COR-L47 (cell line): ENCODE measurements around the gene TRH.

Source experiments
- DNase-seq: peaks from one replicate; lab custom pipeline; 2025; lab: John Stamatoyannopoulos, UW

The TRH gene, protein sequence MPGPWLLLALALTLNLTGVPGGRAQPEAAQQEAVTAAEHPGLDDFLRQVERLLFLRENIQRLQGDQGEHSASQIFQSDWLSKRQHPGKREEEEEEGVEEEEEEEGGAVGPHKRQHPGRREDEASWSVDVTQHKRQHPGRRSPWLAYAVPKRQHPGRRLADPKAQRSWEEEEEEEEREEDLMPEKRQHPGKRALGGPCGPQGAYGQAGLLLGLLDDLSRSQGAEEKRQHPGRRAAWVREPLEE

DNA sequence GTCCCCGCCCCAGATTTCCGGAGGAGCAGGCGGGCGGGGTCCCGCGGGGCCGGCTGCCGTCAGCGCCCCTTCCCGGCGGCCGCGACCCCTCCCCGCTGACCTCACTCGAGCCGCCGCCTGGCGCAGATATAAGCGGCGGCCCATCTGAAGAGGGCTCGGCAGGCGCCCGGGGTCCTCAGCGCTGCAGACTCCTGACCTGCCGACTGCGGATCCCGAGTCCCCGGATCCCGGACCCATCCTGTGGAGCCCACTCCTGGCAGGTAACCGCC is at the start of gene TRH:
Gene TRH (plus strand): TSS at position 157 of the 269 bp plus-strand sequence. CDS start 1,097 bp downstream, outside the sequence.
- DNase-seq: no peak

DNA sequence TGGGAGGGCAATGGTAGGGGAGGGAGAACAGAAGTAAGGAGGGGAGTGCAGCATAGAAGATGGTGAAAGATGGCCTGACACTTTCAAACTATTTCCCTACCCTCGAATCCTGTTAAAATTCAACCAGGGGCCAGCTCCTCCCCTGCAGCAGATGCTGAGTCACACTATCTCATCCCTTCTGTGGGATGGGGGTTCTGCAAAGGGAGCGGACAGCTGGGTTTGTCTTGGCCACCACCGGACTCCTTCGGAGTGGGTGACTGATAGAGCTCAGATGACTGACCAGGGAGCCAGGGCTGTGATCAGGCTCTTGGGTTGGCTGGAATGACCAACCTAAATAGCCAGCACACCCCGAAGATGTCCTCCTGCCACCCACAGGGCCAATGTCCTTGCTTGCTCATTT is 47.4 kb upstream of the TRH start:
- DNase-seq: no peak

DNA sequence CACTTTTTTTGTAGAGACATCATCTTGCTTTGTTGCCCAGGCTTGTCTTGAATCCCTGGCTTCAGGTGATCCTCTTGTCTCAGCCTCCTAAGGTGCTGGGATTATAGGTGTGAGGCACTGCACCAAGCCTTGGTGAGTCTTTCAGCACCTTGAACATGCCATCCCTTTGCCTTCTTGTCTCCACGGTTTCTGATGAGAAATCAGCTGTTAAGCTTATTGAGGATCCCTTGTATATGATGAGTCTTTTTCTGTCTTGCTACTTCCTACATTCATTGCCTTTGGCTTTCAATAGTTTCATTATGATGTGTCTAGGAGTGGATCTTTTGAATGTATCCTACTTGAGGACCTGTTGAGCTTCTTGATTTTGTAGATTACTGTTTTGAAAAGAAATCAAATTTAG is 45.1 kb upstream of the TRH start:
- DNase-seq: no peak

DNA sequence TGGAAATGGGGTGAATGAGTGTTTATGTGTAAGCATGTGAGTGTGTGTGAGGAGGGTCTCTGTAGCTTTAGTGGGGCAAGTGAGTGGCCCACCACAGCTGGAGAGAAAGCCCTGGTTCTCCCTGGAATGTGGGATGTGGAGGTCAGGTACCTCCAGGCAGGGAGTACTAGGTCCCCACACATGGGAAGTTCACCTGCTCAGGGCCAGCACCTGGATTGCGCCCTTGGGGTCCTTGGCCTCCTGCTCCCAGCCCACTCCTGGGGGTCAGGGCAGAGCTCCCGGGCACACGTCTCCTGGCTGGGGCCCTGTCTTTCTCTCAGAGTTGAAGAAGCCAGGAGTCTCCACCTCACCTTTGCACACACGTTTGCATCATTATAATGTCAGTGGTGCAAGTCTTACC is 41.0 kb upstream of the TRH start:
- DNase-seq: no peak

DNA sequence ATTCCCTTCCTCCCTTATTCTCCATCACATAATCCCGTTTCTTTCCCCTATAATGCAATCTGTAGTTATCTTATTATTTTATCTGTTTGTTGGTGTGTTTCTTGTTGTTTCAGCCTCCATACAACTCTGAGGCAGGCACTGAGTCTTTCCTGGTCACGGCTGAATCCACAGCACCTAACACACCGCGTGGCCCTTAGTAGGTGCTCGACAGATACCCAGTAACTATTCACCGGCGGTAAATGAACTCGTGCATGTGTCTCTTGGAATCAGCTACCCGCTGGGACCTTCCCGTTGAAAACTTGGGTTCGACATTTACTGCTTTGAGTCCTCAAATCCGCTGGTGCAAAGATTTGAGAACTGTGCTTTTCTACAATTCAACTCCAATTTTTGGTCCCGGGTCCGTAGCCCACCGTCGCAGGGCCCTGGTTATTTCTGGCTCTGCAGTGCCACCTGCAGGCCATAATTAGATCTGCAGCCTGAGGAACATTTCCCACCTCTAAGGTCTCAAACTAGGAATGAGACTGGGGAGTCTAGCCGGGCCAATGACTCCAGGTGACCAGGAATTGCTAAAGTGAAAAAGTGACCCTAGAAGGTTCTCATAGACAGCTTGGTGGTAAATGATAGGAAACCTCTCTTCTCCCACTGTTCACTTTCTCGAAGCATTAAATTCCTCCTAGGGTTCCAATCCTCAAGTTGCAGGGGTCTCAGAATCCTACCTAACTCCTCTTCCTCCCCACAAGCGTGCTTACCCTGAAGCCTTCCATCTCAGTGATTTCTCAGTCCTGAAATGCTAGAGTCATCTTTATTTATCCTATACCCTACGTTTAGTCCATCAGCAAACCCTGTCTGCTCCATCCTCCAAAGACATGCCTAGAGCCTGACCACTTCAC is 40.0 kb upstream of the TRH start:
- DNase-seq: peak; percentile 26

DNA sequence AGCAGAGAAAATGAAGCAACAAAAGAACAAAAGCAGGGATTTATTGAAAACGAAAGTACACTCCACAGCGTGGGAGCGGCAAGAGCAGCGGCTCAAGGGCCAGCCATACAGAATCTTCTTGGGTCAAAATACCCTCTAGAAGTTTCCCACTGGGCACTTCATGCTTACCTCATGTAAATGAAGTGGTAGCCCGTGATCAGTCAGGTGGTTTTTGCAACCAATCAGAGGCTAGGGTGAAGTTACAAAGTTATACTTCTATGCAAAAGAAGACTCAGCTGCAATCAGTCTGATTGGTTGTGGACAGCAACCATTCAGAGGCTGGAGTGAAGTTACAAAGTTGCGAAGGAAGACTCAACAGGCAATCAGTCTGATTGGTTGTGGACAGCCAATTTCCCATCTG is 37.8 kb upstream of the TRH start:
- DNase-seq: peak; percentile 71

DNA sequence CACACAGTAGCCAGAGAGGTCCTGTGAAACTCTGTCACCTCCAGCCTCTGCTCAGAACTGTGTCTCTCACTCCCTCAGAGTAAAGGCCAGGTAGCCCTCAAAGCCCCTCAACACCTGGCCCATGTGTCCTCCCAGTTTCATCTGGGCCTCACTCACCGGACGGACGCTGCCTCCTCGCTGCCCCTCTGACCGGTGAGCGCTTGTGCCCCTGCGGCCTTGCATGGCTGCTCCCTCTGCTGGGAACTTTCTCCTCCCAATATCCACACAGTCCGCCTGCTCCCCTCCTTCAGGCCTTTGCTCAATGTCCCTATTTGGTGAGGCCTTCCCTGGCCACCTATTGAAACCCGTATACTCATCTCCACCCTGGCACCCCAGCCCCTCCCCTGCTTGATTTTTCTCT is 36.8 kb upstream of the TRH start:
- DNase-seq: no peak

DNA sequence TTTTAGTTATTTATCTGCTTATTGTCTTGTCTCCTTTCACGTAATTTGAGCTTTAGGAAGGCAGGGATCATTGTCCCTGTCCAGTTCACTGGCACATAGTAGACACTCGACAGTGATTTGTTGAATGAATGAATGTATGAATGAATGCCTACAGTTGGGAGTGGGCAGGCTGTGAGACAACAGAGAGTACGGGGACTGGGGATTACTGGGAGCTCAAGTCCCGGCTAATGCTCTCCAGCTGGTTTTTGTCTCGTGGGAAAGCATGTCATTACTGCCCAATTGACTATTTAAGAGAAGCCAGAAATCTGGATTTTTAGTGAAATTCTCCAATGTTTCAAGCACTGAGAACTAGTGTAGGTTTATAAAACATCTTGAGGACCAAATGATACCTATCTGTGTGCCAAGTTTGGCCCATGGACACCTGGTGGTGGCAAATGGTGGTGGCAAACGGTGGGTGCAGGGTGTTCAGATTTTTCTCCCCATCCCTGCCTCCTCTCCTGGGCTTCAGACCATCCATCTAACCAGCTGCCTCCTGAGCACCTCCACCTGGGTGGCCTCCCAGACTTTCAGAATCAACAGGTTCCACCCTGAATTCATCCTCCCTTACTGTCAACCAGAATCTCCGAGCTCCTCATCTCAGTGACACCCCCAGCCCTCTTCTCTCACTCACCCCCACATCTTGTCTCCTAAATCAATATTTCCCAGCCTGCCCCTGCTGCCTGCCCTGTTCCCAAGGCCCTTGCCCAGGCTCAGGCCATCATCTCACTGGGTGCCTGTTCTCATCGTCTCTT is 36.2 kb upstream of the TRH start:
- no peak for DNase-seq

DNA sequence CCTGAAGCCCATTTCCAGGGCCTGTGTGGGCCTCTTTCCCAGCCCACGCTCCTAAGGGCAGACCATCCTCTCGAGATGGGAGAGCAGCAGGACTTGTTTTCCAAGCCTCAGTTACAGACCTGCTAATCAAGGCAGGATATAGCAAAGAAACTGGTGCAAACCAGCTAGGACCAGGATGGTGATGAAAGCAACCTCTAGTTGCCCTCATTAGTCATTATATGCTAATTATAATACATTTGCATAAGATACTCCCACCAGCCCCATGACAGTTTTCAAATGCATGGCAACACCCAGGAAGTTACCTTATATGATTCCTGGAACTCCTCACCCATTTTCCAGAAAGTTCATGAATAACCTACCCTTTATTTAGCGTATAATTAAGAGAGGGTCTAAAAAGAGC is 34.4 kb upstream of the TRH start:
- no peak for DNase-seq

DNA sequence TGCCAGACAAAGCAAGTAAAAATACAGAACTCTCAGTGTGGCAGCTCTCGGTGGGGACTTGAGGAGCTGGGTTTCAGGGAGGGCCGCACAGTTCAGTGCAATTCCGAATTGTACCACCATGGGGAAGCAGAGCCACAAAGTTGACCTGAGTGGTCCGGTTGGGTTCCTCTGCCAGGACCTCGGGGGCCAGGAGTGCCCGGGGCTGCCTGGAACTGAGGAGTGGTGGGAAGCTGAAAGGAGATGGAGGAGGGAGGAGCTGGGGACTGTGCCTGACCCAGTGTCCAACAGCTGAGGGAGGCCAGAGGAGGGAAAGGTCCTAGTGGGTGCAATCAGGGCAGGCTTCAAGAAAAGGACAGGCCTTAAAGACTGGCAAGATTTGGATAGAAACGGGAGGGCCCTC is 32.2 kb upstream of the TRH start:
- peak; percentile 75 for DNase-seq

DNA sequence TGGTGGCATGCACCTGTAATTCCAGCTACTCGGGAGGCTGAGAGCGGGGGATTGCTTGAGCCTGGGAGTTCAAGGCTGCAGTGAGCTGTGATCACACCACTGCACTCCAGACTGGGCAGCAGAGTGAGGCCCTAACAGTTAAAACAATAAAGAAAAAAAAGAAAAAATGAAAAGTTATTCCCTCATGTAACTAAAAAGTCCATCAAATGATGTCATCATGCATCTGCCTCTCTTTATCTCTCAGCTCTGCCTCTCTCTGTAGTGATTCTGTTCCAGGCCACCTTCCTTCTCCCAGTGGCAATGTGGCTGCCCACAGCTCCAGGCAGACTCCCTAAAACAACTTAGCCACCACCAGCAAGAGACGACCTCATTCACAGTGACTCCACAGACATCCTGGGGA is 31.5 kb upstream of the TRH start:
- DNase-seq: no peak

DNA sequence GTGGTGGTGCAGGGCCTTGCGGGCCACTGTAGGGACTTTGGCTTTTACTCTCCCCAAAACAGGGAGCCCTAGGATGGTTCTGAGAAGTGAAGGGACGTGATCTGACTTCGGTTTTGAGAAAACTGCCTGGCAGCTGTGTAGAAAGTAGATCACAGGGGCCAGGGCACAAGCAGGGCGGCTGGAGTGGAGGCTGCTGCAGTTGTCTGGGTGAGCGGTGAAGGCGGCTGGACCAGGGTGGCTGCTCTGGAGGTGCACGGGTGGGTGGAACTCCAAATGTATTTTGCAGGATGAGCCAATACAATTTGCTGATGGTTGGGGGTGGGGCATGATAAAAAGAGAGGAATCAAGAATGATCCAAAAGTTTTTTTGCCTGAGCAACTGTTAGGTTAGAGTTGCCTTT is 29.8 kb upstream of the TRH start:
- no peak for DNase-seq

DNA sequence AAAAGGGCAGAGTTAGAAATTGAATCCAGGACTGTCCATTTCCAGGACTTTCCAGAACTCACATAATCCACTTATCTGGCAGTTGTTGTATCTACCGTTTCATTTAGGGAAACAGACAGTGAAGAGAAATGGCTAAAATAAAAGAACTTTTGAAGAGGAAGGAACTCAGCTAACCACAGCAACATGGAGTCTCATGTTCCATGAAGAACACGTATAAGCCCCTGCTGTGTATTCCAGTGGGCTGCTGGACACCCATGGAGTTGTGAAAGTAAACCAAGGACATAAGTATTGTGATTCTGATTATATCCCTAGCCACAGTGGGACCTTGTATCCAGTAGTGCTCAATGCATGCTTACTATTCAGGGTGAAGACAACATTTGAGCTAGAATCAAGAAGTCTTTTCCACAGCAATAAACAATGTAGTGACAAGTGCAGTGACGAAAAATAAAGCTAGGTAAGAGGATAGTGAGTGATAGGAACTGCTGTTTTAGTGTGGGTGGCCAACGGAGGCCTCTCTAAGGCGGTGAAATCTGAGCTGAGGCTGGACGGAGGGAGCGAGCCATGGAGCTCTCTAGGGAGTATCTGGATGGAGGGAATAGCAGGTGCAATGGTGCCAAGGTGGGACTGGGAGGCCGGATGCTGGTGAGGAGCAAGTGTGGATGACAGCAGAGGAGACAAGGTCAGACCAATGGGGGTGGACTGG is 26.8 kb upstream of the TRH start:
- no peak for DNase-seq

DNA sequence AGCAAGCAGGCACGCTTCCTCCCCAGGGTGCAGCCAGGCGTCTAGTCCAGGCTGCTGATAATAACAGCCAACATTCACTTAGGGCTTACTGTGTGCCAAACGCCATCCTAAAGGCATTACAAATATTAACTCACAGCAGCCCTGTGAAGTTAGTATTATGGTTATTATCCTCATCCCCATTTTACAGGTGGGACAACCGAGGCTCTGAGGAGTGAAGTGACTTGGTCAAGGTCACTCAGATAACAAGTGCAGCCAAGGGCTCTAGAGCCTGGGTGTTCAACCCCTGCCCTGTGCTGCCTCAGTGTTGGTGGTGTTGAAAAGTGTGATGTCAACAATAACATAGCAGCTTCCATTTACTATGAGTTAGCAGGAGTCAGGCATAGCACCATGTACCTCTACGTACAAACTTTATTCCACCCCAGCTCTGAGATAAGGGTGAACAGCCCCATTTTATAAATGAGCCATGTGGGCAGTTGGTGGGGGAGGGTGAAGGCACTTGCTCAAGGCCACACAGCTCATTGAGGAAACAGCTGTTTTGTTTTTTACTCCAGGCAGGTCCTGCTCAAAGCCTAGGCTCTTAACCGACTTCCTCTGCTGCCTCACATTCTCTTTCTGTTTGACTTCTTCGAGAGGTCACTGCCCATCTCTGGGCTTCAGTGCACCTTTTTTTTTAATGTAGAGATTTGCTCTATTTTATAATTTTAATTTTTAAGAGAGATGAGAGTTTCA is 24.0 kb upstream of the TRH start:
- no peak for DNase-seq

DNA sequence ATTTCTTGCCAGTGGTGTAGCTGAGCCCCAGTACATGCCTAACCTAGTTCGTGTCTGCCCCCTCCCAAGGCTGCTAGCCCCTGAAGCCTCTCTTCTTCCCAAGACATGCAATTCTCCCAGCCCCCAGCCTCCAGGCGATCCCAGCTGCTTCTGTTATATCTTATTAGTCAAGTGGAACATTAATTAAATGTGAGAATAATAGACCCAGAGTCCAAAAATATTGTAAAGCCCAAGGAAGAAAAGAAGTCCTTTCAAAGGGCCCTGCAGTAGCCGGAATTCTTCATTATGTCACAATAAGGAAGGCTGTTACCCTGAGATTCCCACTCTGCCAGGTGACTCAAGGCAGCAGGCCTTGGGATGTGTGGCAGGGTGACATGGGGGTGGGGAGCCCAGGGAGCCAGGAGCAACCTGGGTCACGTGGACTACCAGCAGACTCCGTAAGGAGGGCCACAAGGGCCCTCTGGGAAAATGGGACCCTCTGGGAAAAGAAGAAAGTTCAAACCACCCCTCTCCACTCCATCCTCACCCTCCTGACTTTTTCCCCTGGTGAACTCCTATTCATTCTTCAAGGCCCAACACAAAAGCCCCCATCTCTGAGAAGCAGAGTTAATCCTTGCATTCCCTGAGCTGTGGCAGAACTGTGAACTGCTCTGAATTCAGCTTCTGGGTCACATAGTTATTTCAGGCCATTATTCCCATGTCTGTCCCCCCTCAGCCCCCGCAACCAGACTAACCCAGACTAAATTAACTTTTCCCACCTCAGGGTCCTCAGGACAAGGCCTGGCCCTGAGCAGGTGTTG is 21.8 kb upstream of the TRH start:
- no peak for DNase-seq

DNA sequence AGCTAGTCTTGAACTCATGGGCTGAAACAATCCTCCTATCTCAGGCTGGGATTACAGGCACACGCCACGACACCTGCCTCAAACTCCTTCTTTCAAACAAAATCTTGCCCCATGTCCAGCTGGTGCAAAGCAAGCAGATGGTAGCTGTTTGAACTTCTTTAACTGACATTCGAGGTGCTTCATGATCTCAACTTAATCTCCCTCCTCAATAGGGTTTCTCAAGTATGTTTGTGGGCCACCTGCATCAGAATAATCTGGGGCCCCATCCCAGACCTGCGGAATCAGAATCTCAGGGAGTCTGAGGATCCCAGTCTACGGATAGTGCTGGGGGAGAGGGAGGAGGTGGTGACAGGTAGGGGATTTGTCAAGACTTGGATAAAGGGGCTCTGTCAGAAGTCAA is 20.9 kb upstream of the TRH start:
- no peak for DNase-seq

DNA sequence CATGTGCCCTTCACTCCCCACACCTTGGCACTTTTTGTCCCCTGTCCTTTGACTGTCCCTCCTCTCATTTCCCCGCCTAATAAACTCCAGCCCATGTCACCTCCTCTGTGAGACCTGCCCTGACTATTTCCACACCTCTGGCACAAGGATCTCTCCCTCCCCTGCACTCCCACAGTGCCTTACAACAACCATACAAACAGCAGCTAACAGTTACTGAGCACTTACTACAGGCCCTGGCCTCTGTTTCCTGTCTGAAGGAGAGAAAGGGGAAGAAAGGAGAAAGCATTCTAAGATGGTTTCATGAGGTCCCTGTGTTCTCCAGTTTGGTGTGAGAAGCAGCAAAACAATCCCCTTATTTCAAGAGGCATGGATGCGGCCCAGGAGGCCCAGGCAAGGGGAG is 20.0 kb upstream of the TRH start:
- no peak for DNase-seq

DNA sequence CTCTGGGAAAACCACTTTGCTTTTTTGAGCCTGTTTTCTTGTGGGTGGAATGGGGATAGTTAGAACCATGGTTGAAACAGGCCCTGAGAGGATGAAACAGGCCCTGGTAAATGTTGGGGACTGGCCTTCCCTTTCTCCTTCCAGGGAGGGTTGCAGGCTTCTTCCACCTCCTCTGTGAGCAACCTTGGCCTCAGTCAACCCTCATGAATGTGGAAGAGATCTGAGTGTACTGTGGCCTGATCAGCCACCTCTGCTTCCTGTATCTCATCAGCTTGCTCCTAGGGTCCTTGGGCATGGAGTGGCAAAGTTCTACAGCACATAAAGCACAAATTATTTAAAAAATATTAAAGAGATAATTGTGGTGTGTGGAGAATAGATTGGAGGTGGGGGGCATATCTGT is 17.6 kb upstream of the TRH start:
- no peak for DNase-seq

DNA sequence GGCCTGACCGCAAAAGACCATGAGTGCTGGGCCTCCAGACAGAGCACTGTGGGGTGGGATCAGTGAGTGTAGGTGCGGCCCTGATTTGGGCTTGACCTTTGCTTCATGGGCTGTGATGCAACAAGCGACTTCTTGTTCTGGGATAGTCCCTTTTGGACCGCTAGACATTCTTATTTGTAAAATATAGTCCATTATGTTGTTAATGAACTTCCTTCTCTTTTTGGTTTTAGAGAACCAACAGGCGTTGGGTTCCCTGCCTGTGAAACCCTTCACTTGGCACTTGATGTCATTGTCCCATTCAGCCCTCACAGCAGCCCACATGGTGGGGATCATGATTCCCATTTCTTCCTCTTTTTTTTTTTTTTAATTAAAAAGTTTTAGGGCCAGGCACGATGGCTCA is 15.8 kb upstream of the TRH start:
- DNase-seq: no peak

DNA sequence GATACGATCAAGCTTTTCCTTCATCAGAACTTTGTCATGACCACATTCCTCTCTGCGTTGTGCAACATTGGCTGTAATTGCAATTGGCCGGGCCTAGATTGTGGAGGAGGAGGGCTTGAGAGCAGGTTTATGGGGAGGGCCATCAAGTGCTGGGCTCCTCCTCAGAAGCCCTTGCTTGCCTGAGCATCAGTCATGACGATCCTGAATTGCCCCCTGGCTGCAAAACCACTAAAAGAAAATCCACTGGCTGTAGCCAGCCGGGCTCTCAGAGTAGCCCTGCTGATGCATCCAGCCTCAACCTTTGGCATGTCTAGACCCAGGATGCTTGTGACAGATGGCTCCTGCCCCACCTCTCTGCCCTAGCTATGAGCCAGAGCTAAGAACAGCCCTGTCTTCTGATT is 13.4 kb upstream of the TRH start:
- no peak for DNase-seq

DNA sequence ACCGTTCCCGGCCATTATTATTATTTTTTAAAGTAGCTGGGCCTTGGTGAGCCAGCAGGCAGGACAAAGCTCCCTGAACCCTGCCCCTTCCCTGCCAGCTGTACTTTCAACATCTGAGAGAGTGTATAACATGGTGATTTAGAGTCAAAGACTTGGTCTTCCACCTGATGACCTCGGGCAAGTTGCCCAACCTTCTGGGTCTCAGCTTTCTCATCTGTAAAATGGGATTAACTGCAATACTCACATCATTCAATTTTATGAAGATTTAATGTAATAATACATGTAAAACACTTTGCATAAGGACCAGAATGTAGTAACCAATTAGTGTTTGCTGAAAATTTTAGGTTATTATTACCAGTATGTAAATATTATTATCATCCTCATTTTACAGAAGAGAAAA is 11.9 kb upstream of the TRH start:
- no peak for DNase-seq
